PC-3 (cell line): ENCODE data around the gene EDC4.

ENCODE experiments used
- EZH2 ChIP-seq: fragments of 300-600 bp; sonication (generic); IDR thresholded peaks from one replicate; pipeline ENCODE4 v1.6.1; 2017; ENCODE audit warnings: antibody characterized with exemption, mild to moderate bottlenecking, low read length; ENCODE audit not compliant: unreplicated experiment
- TF ChIP-seq, protein P1 (sequence below): fragments of 300-600 bp; sonication (generic); conservative IDR thresholded peaks from 2 replicates; pipeline ENCODE4 v1.5.1; 2017; ENCODE audit warnings: antibody characterized with exemption, low read depth, mild to moderate bottlenecking, low read length

DNA sequence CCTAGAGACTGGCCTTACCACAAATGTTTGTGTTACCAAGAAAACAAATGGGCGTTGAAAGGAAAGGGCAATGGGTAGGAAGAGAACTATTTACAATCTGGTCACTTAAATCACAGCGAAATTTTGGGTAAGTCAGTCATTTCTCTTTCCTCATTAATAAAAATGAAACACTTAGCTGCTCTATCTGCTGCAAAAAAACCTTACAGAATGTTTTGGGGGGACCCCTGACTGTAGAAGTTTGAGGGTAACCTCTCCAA is 26.9 kb upstream of the EDC4 start:
- TF ChIP-seq, protein P1, sequence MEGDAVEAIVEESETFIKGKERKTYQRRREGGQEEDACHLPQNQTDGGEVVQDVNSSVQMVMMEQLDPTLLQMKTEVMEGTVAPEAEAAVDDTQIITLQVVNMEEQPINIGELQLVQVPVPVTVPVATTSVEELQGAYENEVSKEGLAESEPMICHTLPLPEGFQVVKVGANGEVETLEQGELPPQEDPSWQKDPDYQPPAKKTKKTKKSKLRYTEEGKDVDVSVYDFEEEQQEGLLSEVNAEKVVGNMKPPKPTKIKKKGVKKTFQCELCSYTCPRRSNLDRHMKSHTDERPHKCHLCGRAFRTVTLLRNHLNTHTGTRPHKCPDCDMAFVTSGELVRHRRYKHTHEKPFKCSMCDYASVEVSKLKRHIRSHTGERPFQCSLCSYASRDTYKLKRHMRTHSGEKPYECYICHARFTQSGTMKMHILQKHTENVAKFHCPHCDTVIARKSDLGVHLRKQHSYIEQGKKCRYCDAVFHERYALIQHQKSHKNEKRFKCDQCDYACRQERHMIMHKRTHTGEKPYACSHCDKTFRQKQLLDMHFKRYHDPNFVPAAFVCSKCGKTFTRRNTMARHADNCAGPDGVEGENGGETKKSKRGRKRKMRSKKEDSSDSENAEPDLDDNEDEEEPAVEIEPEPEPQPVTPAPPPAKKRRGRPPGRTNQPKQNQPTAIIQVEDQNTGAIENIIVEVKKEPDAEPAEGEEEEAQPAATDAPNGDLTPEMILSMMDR = no peak
- no peak for TF ChIP-seq EZH2
